A549 (cell line): Measurements from ENCODE around the gene HEXB.
"Not testable (repeated sequence)": the region's sequence is repeated elsewhere in the genome, so short reads cannot be mapped to it uniquely, and the experiment has no call there.

ENCODE experiments used
- BHLHE40 ChIP-seq: IDR thresholded peaks from 2 replicates; pipeline ENCODE4 v1.6.1; 2012; ENCODE audit warnings: low read depth, low read length, inconsistent platforms
- CHD4 ChIP-seq: fragments of 200-600 bp; sonication (generic); IDR thresholded peaks from 2 replicates; pipeline ENCODE4 v1.6.1; 2016; ENCODE audit warnings: antibody characterized with exemption, mild to moderate bottlenecking, borderline replicate concordance
- ELK1 ChIP-seq: fragments of 150-350 bp; IDR thresholded peaks from 2 replicates; pipeline ENCODE4 v1.6.1; 2014; ENCODE audit warnings: low read depth, mild to moderate bottlenecking, low read length
- EP300 ChIP-seq, 2 experiments: fragments of >200 bp; sonication (Bioruptor Twin); formaldehyde crosslinking; IDR thresholded peaks; 2 replicates in 1 of 2; 3 replicates in 1 of 2; pipeline ENCODE4 v1.6.1; 2016 to 2017
- HDAC2 ChIP-seq: fragments of 200-600 bp; sonication (generic); IDR thresholded peaks from 2 replicates; pipeline ENCODE4 v1.6.1; 2016
- JUN ChIP-seq, 2 experiments: fragments of >200 bp; sonication (Bioruptor Twin); formaldehyde crosslinking; IDR thresholded peaks; 2 replicates in 1 of 2; 3 replicates in 1 of 2; pipeline ENCODE4 v1.6.1; 2016 to 2017
- KDM1A ChIP-seq: fragments of 200-600 bp; sonication (generic); IDR thresholded peaks from 2 replicates; pipeline ENCODE4 v1.6.1; 2016; ENCODE audit warnings: low read depth, mild to moderate bottlenecking
- NFE2L2 ChIP-seq: fragments of 150-350 bp; conservative IDR thresholded peaks from 2 replicates; pipeline ENCODE4 v1.6.1; 2014; ENCODE audit warnings: low read length
- POLR2A ChIP-seq: IDR thresholded peaks from 2 replicates; pipeline ENCODE4 v1.6.1; 2012; ENCODE audit warnings: mild to moderate bottlenecking, low read length
- RFX5 ChIP-seq: fragments of 450-650 bp; IDR thresholded peaks from 2 replicates; pipeline ENCODE4 v1.7.1; 2014; ENCODE audit warnings: antibody characterized with exemption, mild to moderate bottlenecking, moderate library complexity
- TP53 ChIP-seq: fragments of 250-450 bp; sonication (Bioruptor Pico); IDR thresholded peaks from 2 replicates; pipeline ENCODE4 v1.5.0; 2021; ENCODE audit warnings: mild to moderate bottlenecking, moderate library complexity
- USF2 ChIP-seq: fragments of 450-650 bp; IDR thresholded peaks from 2 replicates; pipeline ENCODE4 v1.6.1; 2014; ENCODE audit warnings: antibody characterized with exemption
- ZNF302 ChIP-seq: fragments of 250-450 bp; sonication (Bioruptor Pico); IDR thresholded peaks from 2 replicates; pipeline ENCODE4 v1.9.0; 2021; ENCODE audit warnings: inconsistent platforms, mild to moderate bottlenecking, moderate library complexity
- TF ChIP-seq, protein P1 (sequence below): fragments of >200 bp; sonication (Bioruptor Twin); formaldehyde crosslinking; IDR thresholded peaks from 3 replicates; pipeline ENCODE4 v1.5.1; 2016

DNA sequence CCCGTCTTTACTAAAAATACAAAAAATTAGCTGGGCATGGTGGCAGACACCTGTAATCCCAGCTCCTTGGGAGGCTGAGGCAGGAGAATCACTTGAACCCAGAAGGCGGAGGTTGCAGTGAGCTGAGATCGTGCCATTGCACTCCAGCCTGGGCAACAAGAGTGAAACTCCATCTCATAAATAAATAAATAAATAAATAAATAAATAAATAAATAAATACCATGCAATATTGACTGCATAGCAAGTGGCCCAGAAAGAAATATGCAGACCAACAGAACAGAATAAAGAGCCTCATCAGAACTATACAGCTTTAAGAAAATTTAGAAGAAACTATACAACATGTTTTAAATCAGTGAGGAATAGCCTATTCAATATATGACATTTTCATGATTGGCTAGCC is 6.9 kb upstream of the HEXB start:
- TF ChIP-seq, protein P1, sequence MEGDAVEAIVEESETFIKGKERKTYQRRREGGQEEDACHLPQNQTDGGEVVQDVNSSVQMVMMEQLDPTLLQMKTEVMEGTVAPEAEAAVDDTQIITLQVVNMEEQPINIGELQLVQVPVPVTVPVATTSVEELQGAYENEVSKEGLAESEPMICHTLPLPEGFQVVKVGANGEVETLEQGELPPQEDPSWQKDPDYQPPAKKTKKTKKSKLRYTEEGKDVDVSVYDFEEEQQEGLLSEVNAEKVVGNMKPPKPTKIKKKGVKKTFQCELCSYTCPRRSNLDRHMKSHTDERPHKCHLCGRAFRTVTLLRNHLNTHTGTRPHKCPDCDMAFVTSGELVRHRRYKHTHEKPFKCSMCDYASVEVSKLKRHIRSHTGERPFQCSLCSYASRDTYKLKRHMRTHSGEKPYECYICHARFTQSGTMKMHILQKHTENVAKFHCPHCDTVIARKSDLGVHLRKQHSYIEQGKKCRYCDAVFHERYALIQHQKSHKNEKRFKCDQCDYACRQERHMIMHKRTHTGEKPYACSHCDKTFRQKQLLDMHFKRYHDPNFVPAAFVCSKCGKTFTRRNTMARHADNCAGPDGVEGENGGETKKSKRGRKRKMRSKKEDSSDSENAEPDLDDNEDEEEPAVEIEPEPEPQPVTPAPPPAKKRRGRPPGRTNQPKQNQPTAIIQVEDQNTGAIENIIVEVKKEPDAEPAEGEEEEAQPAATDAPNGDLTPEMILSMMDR: not testable (repeated sequence)
- not testable (repeated sequence) for TF ChIP-seq POLR2A; ELK1; RFX5; HDAC2; EP300 (IDR thresholded peaks at IDR 0.05); KDM1A; NFE2L2; TP53 (CRISPR knock-in tag); BHLHE40; CHD4; JUN (IDR thresholded peaks at IDR 0.05); USF2; ZNF302 (CRISPR knock-in tag)
